Right ventricle myocardium superior (tissue), 1 donor: ENCODE results near the gene IP6K2. TPM values are rescaled to one million over a fixed set of nuclear protein-coding genes. Genes with fewer than 3 reads are reported as not detected.
A peak's percentile ranks its signal among the peaks of the same experiment; 100 is the strongest.
"Not testable (repeated sequence)": the region's sequence is repeated elsewhere in the genome, so short reads cannot be mapped to it uniquely, and the experiment has no call there.

Source experiments
- ATAC-seq: fragments of 200-7000 bp; cut with Tn5 transposase; one replicate; pipeline ENCODE4 v1.9.1; 2020; ENCODE audit warnings: mild to moderate bottlenecking; ENCODE audit not compliant: poor library complexity
- DNase-seq: peaks from one replicate; pipeline ENCODE4 v3.0.0-alpha.2; 2020
- intact Hi-C: fragments of 100-400 bp; cut with DNase I; formaldehyde crosslinking; loops from one replicate; pipeline ENCODE4 v1.11.2; 2022
- total RNA-seq: library from RNA; stranded (reverse); fragmentation: NEBNext Ultra II Directional; extraction: Animal tissue kit (Norgen Biotek cat#: 25700); gene quantifications from one replicate; pipeline ENCODE4 v1.2.1, GENCODE V29; 2021
- donor health status: DM: no; HTN: yes; CAD: no; lungs with severe emphysema.

The IP6K2 gene
- total RNA-seq, 1 donor from 2014 or later: 22.7 TPM

GRCh38 chr3:48735075-48735767 is 18.2 kb upstream of the IP6K2 start:
- DNase-seq, ATAC-seq, intact Hi-C loops: not testable (repeated sequence)

DNA sequence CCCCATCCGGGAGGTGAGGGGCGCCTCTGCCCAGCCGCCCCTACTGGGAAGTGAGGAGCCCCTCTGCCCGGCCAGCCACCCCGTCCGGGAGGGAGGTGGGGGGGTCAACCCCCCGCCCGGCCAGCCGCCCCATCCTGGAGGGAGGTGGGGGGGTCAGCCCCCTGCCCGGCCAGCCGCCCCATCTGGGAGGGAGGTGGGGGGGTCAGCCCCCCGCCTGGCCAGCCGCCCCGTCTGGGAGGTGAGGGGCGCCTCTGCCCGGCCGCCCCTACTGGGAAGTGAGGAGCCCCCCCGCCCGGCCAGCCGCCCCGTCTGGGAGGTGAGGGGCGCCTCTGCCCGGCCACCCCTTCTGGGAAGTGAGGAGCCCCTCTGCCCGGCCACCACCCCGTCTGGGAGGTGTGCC is 17.5 kb upstream of the IP6K2 start:
- intact Hi-C loops, ATAC-seq, DNase-seq: not testable (repeated sequence)

GRCh38 chr3:48733752-48734518 is 16.9 kb upstream of the IP6K2 start:
- ATAC-seq, intact Hi-C loops: not testable (repeated sequence)

GRCh38 chr3:48727511-48727910 is 10.5 kb upstream of the IP6K2 start:
- ATAC-seq: no peak

More at GRCh38 chr3:48733752-48734518, 16.9 kb upstream of the IP6K2 start:
- DNase-seq: not testable (repeated sequence)

GRCh38 chr3:48725185-48725855 is 8.3 kb upstream of the IP6K2 start:
- intact Hi-C loops: not testable (repeated sequence)

More at GRCh38 chr3:48727511-48727910, 10.5 kb upstream of the IP6K2 start:
- no peak for DNase-seq
- intact Hi-C loops: no loop called here

DNA sequence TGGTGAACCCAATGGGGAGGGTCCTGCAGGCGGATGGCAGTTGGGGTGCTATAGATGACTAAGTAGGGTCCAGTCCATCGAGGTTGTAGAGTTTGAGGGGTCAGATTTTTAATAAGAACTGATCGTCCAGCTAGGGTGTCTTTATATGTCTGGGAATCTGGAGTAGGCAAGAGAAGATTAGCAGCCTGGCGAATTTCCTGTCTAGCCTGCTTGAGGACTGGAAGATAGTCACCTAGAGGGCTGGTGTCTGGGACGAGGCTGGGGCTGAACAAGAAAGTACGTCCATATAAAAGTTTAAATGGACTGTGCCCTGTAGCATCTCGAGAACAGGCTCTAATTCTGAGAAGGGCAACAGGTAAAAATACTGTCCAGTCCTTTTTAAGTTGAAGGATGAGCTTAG is 6.7 kb upstream of the IP6K2 start:
- no peak for ATAC-seq
- intact Hi-C loops: no loop called here
- DNase-seq: no peak

More at GRCh38 chr3:48725185-48725855, 8.3 kb upstream of the IP6K2 start:
- not testable (repeated sequence) for DNase-seq, ATAC-seq

DNA sequence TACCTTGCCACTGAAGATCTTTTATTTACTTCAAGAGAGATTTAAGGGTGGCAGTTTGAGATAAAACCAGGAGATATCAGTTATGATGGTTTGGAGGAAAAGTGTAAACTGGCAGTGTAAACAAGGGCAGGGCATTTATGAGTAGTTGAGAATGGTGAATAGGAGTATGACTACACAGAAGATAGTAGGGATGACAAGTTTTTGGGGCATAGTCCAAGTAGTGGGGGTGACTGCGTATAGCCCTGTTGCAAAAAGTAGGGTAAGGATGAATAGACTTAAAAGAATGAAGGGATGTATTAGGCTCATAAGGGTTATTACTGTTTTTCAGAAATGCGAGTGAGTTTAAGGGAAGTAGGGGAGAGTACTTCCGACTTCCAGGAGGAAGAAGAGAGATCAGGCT is 6.3 kb upstream of the IP6K2 start:
- intact Hi-C loops, DNase-seq: not testable (repeated sequence)

GRCh38 chr3:48716508-48716981 is 476 bp downstream of the IP6K2 start:
- ATAC-seq (peak; percentile 18), DNase-seq (no peak)
- intact Hi-C loops: no loop called here

More for the DNA sequence above, 6.3 kb upstream of the IP6K2 start:
- ATAC-seq: not testable (repeated sequence)

GRCh38 chr3:48715174-48715800 is 1.7 kb downstream of the IP6K2 start:
- ATAC-seq (no peak), DNase-seq (no peak)

DNA sequence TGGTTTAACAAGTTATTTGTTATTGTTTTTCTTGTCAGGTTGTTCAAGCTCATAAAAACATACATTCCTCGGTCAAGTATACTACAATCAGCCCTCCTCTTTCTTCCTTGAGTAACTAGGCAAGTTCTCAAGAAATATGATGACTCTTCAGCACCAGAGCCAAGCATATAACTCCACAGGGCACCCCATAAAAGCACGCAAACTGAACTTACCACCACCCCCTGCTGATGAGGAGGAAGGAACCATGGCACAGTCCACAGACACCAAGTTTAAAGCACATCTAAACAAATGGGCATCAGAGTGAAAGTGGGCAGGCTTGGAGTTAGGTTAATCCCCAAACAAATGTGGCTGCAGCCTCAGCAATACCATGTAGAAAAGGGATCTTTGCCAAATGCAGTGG is 5.3 kb downstream of the IP6K2 start:
- intact Hi-C loops: no loop called here
- DNase-seq (no peak), ATAC-seq (no peak)

More at GRCh38 chr3:48715174-48715800, 1.7 kb downstream of the IP6K2 start:
- intact Hi-C loops: no loop called here

DNA sequence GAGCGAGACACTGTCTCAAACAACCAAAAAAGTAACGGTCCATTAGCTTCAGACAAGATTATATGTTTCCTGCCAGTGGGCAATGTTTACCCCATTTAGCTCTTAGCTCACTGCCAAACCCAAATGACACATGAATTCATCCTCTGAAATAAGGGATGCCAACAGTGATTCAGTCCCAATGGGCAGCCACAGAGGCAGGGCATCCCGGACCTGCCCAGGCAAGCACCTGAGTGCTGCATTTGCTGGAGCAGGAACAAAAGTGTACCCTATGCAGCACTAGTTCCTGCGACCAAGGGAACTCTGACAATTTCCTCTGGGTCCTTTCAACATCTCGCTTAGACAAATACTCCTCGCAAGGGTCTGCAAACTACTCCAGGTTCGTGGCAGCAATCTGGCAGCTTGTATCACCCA is 8.0 kb downstream of the IP6K2 start:
- intact Hi-C loops: no loop called here
- ATAC-seq (no peak), DNase-seq (no peak)

- intact Hi-C loops: no loop called here
- ATAC-seq (no peak), DNase-seq (no peak)
Measured at GRCh38 chr3:48708481-48708889, 8.5 kb downstream of the IP6K2 start.

GRCh38 chr3:48707157-48707556 is 9.9 kb downstream of the IP6K2 start:
- intact Hi-C loops: no loop called here
- DNase-seq (no peak), ATAC-seq (no peak)

DNA sequence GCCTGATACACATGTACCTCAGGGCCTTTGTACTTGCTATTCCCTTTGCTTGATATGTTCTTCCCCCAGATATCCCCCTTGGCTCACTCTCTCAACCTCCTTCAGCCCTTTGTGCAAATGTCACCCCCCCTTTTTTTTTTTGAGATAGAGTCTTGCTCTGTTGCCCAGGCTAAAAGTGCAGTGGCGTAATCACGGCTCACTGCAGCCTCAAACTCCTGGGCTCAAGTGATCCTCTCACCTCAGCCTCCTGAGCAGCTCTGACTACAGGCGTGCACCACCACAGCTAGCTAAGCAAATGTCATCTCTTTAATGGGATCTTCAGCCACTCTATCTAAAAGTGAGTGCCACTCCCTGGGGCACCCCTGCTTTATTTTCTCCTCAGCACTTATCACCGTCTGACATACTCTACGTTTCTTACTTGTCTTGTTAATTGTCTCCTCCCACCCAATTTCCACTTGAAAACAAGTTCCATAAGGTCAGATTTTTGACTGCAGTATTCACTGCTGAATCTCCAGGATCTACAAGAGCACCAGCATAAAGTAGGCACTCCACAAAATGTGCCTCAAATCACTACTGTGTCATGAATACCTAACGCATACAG is 14.6 kb downstream of the IP6K2 start:
- intact Hi-C loops: no loop called here
- no peak for ATAC-seq
- no peak for DNase-seq

- intact Hi-C loops: no loop called here
Measured at GRCh38 chr3:48700731-48701405, 16.2 kb downstream of the IP6K2 start.

DNA sequence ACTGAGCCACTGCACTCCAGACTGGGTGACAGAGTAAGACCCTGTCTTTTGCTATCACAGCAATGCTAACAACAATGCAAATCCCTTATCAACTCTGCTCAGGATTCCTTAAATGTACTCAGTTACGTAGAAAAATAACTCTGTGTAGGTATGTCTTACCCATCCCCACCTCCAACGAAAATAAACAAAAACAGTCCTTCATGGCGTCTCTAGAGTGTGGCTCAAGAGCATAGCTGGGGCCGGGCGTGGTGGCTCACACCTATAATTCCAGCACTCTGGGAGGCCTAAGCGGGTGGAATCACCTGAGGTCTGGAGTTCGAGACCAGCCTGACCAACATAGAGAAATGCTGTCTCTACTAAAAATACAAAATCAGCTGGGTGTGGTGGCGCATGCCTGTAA is 18.1 kb downstream of the IP6K2 start:
- DNase-seq: no peak
- no peak for ATAC-seq
- intact Hi-C loops: no loop called here

More at GRCh38 chr3:48700731-48701405, 16.2 kb downstream of the IP6K2 start:
- DNase-seq (no peak), ATAC-seq (no peak)

DNA sequence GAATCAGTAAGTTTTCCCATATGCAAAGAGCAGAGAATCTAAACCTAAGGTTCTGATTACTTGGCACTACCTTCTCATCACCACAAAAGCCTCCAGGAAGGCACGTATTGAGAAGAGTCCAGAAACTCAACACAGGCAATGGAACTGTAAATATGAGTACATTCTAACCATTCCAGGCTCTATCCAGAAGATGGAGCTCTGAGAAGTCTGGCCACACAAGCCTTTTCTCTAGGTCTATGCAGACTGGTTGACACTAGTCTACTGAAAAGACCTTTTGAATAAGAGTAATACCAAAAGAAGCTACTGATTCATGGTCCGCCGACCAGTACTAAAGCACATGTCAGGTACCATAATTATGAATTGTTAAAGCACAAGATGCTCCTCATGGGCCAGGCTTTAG is 19.1 kb downstream of the IP6K2 start:
- ATAC-seq: no peak
- intact Hi-C loops: no loop called here
- DNase-seq: no peak

DNA sequence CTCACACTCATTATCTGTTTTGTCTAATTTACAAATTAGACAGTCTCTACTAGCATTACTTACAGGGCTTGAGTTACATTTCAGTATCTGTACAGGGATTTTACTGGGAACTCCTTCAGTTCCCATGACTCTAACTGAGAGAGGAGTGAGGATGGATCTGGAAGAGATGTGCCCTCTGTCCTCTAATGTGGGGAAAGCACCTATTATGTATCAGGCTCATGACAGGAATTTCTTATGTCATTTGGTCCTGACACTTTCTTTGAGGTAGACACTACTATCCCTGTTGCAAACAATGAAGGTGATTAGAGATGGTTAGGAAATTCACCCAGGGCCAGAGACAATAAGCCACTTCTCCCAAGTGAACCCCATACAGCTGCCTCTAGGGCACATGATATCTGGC is 20.4 kb downstream of the IP6K2 start:
- intact Hi-C loops: no loop called here
- ATAC-seq: no peak
- no peak for DNase-seq
